Stimulated activated CD8-positive, alpha-beta memory T cell treated with anti-CD3 and anti-CD28 coated beads, Interleukin-12 subunit alpha, Interleukin-12 subunit beta, amount 100 ng/mL, for 4 hours (primary cell): Measurements from ENCODE around the gene CC2D1B.

ENCODE experiments used
- DNase-seq: peaks from one replicate; pipeline ENCODE4 v3.0.0-alpha.2; 2020; ENCODE audit warnings: low read depth

The CC2D1B gene

DNA sequence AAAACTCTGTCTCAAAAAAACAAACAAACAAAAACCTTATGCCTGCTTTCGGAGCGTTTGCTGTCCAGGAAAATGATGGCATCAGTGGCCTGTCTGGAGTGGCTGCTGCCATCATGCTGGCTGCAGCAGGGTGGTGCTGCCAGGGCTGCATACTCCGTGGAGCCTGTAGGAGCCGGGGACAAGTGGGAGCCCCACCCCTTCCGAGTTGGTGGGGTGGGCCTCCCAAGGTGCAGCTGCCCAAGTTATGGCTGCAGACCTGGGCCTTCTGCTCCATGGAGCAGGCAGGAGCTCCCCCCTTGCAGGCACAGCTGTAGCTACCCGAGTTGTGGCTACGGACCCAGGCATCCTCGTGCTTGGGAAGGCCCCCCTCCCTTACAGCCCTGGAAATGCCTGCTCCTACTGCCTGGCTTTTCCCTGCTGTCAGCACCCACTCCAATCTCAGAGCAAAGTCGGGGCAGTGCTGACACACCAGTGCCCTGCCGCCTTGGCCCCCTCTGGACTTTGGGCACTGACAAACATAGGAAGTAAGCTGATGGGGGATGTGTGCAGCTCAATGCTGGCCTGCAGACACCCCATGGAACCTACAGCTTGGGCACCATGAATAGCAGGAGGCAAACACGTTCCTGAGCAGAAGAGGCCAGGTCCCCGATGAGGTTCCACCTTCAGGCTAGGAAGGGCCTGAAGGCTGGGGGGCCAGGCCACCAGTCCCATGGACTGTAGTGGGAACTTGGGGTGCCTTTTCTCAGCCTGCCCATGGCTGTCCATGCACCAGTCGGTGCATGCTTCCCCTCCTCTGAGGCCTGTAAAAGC is 60.4 kb downstream of the CC2D1B start:
- no peak for DNase-seq
